IPS-18a (cell line): ENCODE data around the gene ELF5.

Experiments
- H3K27ac ChIP-seq: one replicate; pipeline ENCODE4 v1.5.1; 2013; ENCODE audit warnings: low read length
- H3K27me3 ChIP-seq: one replicate; pipeline ENCODE4 v1.6.1; 2013; ENCODE audit warnings: mild to moderate bottlenecking, low read length; ENCODE audit not compliant: control insufficient read depth, insufficient read depth
- H3K36me3 ChIP-seq: one replicate; pipeline ENCODE4 v1.6.1; 2013; ENCODE audit warnings: low read depth, low read length; ENCODE audit not compliant: control insufficient read depth
- H3K4me1 ChIP-seq: one replicate; pipeline ENCODE4 v1.6.1; 2013; ENCODE audit warnings: low read depth, low read length; ENCODE audit not compliant: control insufficient read depth
- H3K4me3 ChIP-seq: one replicate; pipeline ENCODE4 v1.5.1; 2013; ENCODE audit warnings: low read length
- H3K9ac ChIP-seq: one replicate; pipeline ENCODE4 v1.6.1; 2013; ENCODE audit warnings: mild to moderate bottlenecking, low read length, moderate library complexity
- H3K9me3 ChIP-seq: one replicate; pipeline ENCODE4 v1.6.1; 2013; ENCODE audit warnings: low read depth, low read length; ENCODE audit not compliant: control insufficient read depth

ELF5 gene

DNA sequence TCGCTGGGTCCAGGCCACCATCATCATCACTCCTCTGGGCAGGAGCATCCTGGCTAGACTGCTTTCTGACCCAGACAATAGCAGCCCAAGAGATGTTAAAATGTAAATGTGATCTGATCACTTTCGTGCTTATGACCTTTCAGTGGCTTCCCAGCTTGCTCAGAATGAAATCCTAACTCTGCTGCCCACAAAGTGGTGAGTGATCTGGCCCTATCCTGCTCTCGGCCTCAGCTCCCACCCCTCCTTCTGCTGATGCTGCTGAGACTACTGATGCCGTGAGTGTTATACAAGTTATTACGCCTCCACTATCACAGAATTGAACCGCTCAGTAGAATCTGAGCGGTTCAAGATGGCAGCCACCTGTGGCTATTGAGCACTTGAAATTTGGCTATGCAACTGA, 26.2 kb downstream of the ELF5 start:
- no peak overlapping the region for H3K9ac ChIP-seq
- no peaks in the 10 kb centered on the region for H3K27me3 ChIP-seq
- H3K4me3 ChIP-seq: no peak overlapping the region
- no peaks in the 10 kb centered on the region for H3K9me3 ChIP-seq
- no peaks in the 10 kb centered on the region for H3K4me1 ChIP-seq
- no peaks in the 10 kb centered on the region for H3K36me3 ChIP-seq
- no peak overlapping the region for H3K27ac ChIP-seq

DNA sequence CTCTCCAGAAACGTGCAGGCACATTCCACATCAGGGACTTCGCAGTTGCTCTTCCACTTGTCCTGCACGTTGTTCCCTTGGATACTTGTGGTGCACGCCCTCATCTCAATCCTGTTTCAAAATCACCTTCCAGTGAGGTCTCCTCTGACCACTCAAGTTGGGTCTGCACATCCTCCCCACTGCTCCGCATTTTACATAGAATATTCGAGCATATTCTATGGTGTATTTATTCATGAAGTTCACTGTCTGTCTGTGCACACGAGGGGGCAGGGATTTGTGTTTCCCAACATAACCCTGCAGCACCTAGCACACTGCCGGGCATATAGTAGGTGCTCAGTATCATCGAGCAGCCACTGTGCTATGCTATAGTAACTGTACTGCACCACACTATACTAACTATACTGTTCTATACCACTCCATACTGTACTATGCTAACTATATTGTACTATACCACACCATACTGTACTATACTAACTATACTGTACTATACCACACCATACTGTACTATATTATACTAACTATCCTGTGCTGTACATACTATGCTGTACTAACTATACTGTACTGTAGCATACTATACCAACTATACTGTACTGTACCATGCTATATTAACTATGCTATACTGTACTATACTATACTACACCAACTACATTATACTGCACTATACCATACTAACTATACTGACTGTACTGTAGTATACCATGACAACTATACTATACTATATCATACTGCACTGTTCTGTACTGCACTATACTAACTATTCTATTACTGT, 30.3 kb downstream of the ELF5 start:
- Histone ChIP-seq H3K4me3 (no peak overlapping the region), H3K9me3 (no peaks in the 10 kb centered on the region), H3K27me3 (no peaks in the 10 kb centered on the region), H3K4me1 (no peaks in the 10 kb centered on the region), H3K9ac (no peak overlapping the region), H3K27ac (no peak overlapping the region), H3K36me3 (no peaks in the 10 kb centered on the region)

DNA sequence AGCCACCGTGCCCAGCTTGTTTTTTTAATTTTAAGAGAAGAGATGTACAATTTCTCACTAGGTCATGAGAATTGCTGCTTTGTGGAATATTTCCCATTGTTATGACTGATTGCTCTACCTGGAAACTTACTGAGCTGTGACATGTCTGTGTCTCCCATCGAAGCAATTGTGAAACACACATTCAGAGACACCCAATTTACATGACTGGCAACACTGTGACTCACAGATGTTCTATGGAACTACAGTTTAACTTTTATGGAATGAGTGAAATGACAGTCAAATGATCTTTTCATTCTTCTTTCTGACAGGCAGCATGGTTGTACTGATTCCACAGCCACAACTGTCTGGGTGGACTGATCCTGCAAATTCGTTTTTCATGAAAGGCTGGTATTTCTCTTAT, 32.3 kb downstream of the ELF5 start:
- no peak overlapping the region for H3K27ac ChIP-seq
- no peak overlapping the region for H3K4me3 ChIP-seq
- no peaks in the 10 kb centered on the region for H3K4me1 ChIP-seq
- H3K27me3 ChIP-seq: no peaks in the 10 kb centered on the region
- no peak overlapping the region for H3K9ac ChIP-seq
- H3K9me3 ChIP-seq: no peaks in the 10 kb centered on the region
- no peaks in the 10 kb centered on the region for H3K36me3 ChIP-seq

DNA sequence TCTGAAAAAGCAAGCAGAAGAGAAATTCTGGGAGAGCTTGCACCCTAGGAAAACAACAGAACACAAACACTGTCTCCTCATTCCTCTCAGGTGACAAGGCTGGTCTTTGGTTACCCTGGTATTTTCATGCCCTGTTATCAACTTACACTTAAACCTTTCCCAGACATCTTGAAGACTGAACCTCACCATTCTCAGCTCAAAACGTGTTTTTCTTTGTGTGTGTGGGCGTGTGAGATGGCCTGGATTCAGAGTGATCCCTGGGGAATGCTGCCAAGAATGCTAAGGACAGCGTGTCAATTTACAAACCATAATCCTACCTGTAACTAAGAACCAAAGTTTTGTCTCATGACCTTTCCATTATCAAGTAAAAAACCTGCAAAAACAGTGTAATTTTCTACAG, 33.3 kb downstream of the ELF5 start:
- H3K36me3 ChIP-seq: no peaks in the 10 kb centered on the region

DNA sequence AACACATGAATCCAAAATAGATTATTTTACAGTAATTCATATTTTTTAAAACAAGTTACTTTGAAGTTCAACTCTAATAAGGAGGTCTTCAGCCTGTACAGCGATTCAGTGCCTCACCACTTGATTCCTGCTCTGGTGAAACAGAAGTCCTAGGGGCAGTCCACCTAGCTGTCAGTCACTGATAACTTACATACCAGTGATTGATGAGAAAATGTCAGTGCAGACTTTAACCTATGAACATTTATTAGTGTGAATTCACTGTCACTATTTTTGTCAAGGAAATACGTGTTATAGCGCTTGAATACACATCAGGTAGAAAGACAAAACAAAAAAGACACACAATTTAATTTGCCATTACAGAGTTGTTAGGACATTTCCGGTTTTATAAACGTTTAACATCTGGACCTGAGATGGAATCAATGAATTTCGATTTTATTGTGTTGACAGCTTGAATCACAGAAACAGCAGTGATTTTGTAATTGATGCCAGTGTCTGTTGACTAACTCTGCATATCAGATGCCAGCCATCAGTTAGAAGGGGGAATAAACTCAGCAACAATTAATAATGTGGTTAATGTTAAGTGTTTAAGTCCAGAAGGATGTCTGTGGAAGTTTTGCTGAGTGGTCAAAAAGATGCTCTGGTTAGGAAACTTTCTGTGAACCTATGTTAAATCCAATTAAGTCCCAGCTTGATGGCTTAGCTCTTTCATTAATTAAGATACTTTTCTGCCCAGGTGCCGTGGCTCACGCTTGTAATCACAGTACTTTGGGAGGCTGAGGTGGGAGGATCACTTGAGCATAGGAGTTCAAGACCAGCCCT, 34.5 kb downstream of the ELF5 start:
- Histone ChIP-seq H3K36me3 (no peaks in the 10 kb centered on the region), H3K27me3 (no peaks in the 10 kb centered on the region), H3K9me3 (no peaks in the 10 kb centered on the region), H3K9ac (no peak overlapping the region), H3K27ac (no peak overlapping the region), H3K4me3 (no peak overlapping the region), H3K4me1 (no peaks in the 10 kb centered on the region)

More for the DNA sequence above, 33.3 kb downstream of the ELF5 start:
- H3K27ac ChIP-seq: no peak overlapping the region
- no peaks in the 10 kb centered on the region for H3K9me3 ChIP-seq
- H3K27me3 ChIP-seq: no peaks in the 10 kb centered on the region
- H3K4me3 ChIP-seq: no peak overlapping the region
- H3K9ac ChIP-seq: no peak overlapping the region
- H3K4me1 ChIP-seq: no peaks in the 10 kb centered on the region

DNA sequence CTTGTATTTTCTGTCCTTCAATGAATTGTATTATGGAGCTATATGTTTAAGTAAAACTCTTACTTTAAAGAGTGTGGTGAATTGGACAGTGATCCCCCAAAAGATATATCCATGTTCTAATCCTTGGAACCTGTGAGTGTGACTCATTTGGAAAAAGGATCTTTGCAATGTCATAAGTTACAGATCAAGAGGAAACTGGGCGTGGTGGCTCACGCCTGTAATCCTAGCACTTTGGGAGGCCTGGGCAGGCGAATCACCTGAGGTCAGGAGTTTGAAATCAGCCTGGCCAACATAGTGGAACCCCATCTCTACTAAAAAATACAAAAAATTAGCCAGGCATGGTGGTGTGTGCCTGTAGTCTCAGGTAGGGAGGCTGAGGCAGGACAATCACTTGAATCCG, 36.7 kb downstream of the ELF5 start:
- Histone ChIP-seq H3K27ac (no peak overlapping the region), H3K4me3 (no peak overlapping the region), H3K36me3 (no peaks in the 10 kb centered on the region), H3K4me1 (no peaks in the 10 kb centered on the region), H3K9me3 (no peaks in the 10 kb centered on the region), H3K27me3 (no peaks in the 10 kb centered on the region), H3K9ac (no peak overlapping the region)

DNA sequence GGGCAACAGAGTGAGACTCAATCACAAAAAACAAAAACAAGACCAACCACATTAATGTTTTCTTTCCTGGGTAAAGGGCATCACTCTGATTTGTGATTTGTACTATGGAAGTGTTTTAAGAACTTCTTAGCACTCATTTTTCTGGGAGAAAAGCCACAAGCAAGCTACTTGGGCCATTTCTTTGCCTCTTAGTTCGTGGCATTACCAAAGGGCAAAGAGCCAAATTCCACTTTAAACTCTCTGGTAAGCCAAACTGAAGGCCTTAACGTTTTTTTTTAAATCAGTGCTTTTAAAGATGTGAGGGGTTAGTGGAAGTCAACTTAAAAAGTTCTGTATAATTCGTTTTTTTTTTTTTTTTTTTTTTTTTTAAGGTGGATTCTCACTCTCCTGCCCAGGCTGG, 37.9 kb downstream of the ELF5 start:
- Histone ChIP-seq H3K4me3 (no peak overlapping the region), H3K36me3 (no peaks in the 10 kb centered on the region), H3K27me3 (no peaks in the 10 kb centered on the region), H3K9ac (no peak overlapping the region), H3K27ac (no peak overlapping the region), H3K9me3 (no peaks in the 10 kb centered on the region), H3K4me1 (no peaks in the 10 kb centered on the region)

DNA sequence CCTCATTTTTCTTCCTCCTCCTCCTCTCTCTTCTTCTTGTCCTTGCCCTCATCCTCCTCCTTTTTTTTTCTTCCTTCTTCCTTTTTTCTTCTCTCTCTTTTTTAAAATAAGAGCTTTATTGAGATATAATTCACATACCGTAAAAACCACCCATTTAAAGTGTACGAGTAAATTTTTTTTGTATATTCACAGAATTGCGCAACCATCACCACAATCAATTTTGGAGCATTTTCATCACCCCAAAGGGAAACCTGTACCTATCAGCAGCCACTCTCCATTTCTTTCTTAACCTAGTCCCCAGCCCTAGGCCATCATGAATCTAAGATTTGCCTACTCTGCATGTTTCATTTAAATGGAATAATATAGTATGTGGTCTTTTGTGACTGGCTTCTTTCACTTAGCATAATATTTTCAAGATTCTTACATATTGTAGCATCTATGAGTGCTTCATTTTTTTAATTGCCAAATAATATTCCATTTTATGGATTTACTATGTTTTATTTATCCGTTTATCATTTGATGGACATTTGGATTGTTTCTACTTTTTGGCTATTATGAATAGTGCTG, 39.9 kb downstream of the ELF5 start:
- H3K4me3 ChIP-seq: no peak overlapping the region
- no peaks in the 10 kb centered on the region for H3K36me3 ChIP-seq
- H3K9me3 ChIP-seq: no peaks in the 10 kb centered on the region
- no peak overlapping the region for H3K27ac ChIP-seq
- H3K9ac ChIP-seq: no peak overlapping the region
- no peaks in the 10 kb centered on the region for H3K4me1 ChIP-seq
- no peaks in the 10 kb centered on the region for H3K27me3 ChIP-seq

DNA sequence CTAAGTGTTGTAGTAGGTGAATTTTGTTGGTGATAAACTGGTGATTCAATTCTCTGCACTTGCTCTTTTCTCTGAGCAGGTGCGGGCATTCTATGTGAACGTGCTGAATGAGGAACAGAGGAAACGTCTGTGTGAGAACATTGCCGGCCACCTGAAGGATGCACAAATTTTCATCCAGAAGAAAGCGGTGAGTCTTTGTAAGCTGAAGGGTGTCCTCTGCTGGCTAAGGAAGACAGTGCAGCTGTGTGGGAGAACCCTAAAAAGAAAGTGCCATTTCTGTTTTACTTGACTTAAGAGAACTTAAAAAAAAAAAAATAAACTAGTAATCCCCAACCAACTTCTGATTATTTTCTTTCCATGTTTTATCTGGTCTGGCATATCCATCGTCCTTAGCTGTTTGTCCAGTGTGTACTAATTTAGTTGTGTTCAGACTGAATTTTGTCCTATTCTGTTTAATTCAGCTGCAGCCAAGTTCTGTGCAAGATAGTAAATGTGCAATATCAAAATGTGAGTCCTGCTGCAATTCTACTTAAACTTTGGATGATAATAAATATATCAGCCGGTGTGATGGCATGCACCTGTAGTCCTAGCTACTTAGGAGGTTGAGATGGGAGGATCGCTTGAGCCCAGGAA, 45.3 kb downstream of the ELF5 start:
- no peaks in the 10 kb centered on the region for H3K4me1 ChIP-seq
- no peaks in the 10 kb centered on the region for H3K36me3 ChIP-seq
- H3K27ac ChIP-seq: no peak overlapping the region

DNA sequence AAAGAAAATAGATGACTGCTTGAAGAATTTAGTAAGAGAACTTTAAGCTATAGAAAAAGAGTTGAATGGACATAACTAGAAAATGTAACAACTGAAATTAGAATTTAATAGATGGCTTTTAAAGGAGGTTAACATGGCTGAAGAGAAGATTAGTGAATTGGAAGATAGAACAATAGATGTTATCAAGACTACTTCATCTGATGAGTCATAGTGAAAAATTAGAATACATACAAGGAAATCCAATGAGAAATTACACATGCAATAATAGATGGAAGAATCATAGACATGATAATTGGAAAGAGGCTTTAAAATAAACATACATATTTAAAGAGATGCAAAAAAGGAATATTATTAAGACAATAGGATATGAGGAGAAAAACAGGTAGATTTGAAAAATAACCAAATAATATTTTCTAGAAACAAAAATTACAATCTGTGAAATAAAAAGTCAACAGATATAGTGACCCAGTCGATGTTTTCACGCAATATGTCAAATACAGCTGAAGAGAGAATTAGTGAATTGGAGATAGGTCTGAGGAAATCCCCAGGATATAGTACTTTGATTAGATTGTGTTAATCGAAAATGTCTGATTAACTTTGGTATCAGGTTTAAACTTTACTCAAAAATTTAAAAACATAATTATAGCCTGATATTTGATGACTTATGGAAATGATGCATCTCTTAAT, 46.6 kb downstream of the ELF5 start:
- H3K4me1 ChIP-seq: no peaks in the 10 kb centered on the region
- H3K36me3 ChIP-seq: no peaks in the 10 kb centered on the region
- H3K4me3 ChIP-seq: no peak overlapping the region
- peaks cover 8% of the 10 kb centered on the region for H3K9me3 ChIP-seq
- no peak overlapping the region for H3K9ac ChIP-seq
- no peaks in the 10 kb centered on the region for H3K27me3 ChIP-seq
- H3K27ac ChIP-seq: no peak overlapping the region

More for the DNA sequence above, 45.3 kb downstream of the ELF5 start:
- no peak overlapping the region for H3K9ac ChIP-seq
- no peaks in the 10 kb centered on the region for H3K27me3 ChIP-seq
- no peak overlapping the region for H3K4me3 ChIP-seq
- peaks cover 8% of the 10 kb centered on the region for H3K9me3 ChIP-seq

DNA sequence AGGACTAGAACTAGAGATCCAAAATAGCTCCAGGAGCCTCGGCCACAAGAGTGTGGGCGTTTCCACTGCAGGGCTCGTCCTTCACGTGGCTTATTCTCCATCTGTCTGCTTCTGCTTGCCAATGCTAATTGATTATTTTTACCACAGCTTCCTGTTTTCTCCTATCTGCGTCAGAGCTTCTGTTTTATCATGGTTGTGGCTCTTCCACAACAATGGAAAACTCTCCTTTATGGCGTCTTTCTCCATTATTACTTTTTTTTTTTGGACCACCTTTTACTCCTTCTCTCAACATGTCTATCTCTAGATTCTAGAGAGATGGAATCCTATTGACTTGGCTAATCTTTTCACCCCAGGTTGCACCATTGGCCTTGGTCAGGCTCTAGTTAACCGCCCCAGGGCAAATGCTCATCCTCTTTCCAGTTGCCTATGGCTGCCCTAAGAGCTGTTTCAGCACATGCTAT, 49.0 kb downstream of the ELF5 start:
- Histone ChIP-seq H3K9me3 (peaks cover 8% of the 10 kb centered on the region), H3K27me3 (no peaks in the 10 kb centered on the region), H3K36me3 (no peaks in the 10 kb centered on the region), H3K4me3 (no peak overlapping the region), H3K27ac (no peak overlapping the region), H3K4me1 (no peaks in the 10 kb centered on the region), H3K9ac (no peak overlapping the region)
